Measurements from ENCODE around the gene SLC25A45. TPM values are rescaled to one million over a fixed set of nuclear protein-coding genes. Genes with fewer than 3 reads are reported as not detected.

The SLC25A45 gene
- polyA plus RNA-seq, 1 of the 3 experiments (the other 2 are of a cell fraction) = 3.6 TPM

DNA sequence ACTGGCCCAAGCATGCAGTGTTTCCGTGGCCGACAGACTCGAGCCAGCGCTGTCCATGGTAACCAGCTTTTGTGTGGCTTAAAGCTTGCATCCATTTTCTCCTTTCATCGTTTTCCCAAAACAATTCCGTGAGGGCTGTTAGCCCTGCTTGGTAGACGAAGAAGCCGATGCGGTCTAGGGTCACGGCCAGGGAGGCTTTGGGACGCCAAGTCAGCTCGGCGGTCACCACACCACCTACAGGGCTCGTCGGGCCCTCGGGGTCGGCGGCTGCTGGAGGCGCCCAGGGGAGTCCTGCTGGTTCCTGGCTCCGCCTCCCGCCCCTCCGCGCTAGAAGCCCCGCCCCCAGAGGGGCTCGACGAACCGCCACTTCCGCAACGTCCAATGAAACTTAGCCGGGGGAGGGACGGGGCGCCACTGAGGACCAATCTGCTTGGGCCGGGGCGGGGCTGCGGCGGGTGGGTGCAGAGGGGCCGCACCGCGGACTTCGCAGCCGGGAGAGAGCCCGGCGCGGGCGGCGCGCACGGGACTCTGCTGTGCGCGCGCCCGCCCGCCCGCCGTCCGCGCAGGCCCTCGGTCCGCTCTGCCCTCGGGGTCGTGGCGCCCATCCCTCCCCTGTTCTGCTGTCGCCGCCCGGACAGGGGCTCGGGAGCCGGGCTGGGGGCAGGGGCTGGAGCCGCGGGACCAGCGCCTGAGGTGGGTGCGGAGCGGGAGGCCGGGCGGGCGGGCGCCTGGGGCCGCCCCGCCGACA is 28.0 kb downstream of the SLC25A45 start, which contains the start of gene TIGD3:
Gene TIGD3, plus strand, starts transcription at position 487 of the 748 bp plus-strand sequence. CDS start 1,058 bp downstream, outside the sequence.
- ChIA-PET CTCF (interaction anchor here (0.9 to 3.8 kb wide), 3 partner anchors 12 to 80 kb away, joined by 4 to 19 read pairs (median 4); no protein-coding TSS in a partner anchor), POLR2A (interaction anchor here (0.9 to 3.2 kb wide), 5 partner anchors 21 to 151 kb away, joined by 4 to 13 read pairs (median 5); partner anchors contain the start of genes CDC42EP2, DPF2, MALAT1 and NEAT1)
- H3K27ac ChIP-seq (ENCODE audit: low read depth in 2 of 2, low read length in 1 of 2) = peak within 1 kb of the TSS; percentile 34 to 83
- H3K4me2 ChIP-seq = peak within 1 kb of the TSS; percentile 94
- H3K27me3 ChIP-seq (ENCODE audit: insufficient read depth) = no peaks in the 10 kb centered on the region
- H3K4me3 ChIP-seq (ENCODE audit: low read depth in 2 of 2, low read length in 1 of 2) = peak within 1 kb of the TSS; percentile 71 to 74
- H3K36me3 ChIP-seq (replicated peaks in 1 of 2; ENCODE audit: control insufficient read depth in 1 of 2, insufficient read depth in 2 of 2, low read length in 1 of 2) = peaks cover 10 to 32% of the 10 kb centered on the region in 2 experiments
- peaks cover 36% of the 10 kb centered on the region for H3F3A ChIP-seq (replicated peaks; ENCODE audit: insufficient read depth)
- peak; percentile 99 for DNase-seq
- peak within 1 kb of the TSS; percentile 78; the same call in 1 of the 2 replicates for H2AFZ ChIP-seq (ENCODE audit: low read depth)
- H3K9me3 ChIP-seq = no peaks in the 10 kb centered on the region
- no peaks in the 10 kb centered on the region for H3K9me2 ChIP-seq
- no peaks in the 10 kb centered on the region for H3K79me2 ChIP-seq (ENCODE audit: insufficient read depth)
- WGBS (ENCODE audit: low lambda C conversion rate) = 18% methylated on average over 10 of the region's 79 CpGs
- peak within 1 kb of the TSS; percentile 51 for H3K9ac ChIP-seq
- peaks cover 0 to 20% of the 10 kb centered on the region in 2 experiments; a peak in 1 of 4 replicates for H3K4me1 ChIP-seq (ENCODE audit: control insufficient read depth in 1 of 2, insufficient read depth in 2 of 2, low read depth in 1 of 2, low read length in 1 of 2)
- no peaks in the 10 kb centered on the region for H4K20me1 ChIP-seq (ENCODE audit: insufficient read depth)
- TF ChIP-seq GABPA (IDR thresholded peaks at IDR 0.05; ENCODE audit: low read depth) (no peak), TEAD4 (IDR thresholded peaks at IDR 0.05; ENCODE audit: borderline replicate concordance, insufficient read depth) (no peak), POLR2AphosphoS5 (IDR thresholded peaks at IDR 0.05; ENCODE audit: low read depth, low read length) (peak; percentile 15; the same call in 1 of the 2 replicates), RXRA (IDR thresholded peaks at IDR 0.05; ENCODE audit: borderline replicate concordance, low read depth) (no peak), RCOR1 (IDR thresholded peaks at IDR 0.05; ENCODE audit: low read length) (no peak), YY1 (IDR thresholded peaks at IDR 0.05; ENCODE audit: low read depth) (no peak), SMC3 (IDR thresholded peaks at IDR 0.05; ENCODE audit: low read depth, low read length) (no peak; the same call in 1 of the 2 replicates), FOSL2 (IDR thresholded peaks at IDR 0.05; ENCODE audit: borderline replicate concordance, low read depth) (no peak), NFIC (IDR thresholded peaks at IDR 0.05; ENCODE audit: borderline replicate concordance) (no peak), GATA2 (CRISPR knock-in tag; IDR thresholded peaks at IDR 0.05) (no peak), JUND (IDR thresholded peaks at IDR 0.05) (no peak), MXI1 (IDR thresholded peaks at IDR 0.05; ENCODE audit: low read depth, low read length) (peak; percentile 17; the same call in 1 of the 2 replicates), MEF2A (IDR thresholded peaks at IDR 0.05; ENCODE audit: borderline replicate concordance, low read depth) (no peak), RAD21 (IDR thresholded peaks at IDR 0.05; ENCODE audit: low read length) (no peak), CHD2 (IDR thresholded peaks at IDR 0.05; ENCODE audit: low read length, partially characterized antibody) (peak; percentile 31), RFX5 (IDR thresholded peaks at IDR 0.05; ENCODE audit: low read length) (no peak), ELF1 (IDR thresholded peaks at IDR 0.05) (no peak), EZH2phosphoT487 (IDR thresholded peaks at IDR 0.05; ENCODE audit: borderline replicate concordance, low read depth) (no peak), TAF1 (IDR thresholded peaks at IDR 0.05; ENCODE audit: borderline replicate concordance, low read depth, low read length) (0 out of 2 replicates have a peak, but pooled peaks have one; percentile 37)
- TF ChIP-seq, protein P1, sequence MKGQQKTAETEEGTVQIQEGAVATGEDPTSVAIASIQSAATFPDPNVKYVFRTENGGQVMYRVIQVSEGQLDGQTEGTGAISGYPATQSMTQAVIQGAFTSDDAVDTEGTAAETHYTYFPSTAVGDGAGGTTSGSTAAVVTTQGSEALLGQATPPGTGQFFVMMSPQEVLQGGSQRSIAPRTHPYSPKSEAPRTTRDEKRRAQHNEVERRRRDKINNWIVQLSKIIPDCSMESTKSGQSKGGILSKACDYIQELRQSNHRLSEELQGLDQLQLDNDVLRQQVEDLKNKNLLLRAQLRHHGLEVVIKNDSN (IDR thresholded peaks at IDR 0.05; ENCODE audit: borderline replicate concordance, low read depth) = no peak
- TF ChIP-seq, protein P2, sequence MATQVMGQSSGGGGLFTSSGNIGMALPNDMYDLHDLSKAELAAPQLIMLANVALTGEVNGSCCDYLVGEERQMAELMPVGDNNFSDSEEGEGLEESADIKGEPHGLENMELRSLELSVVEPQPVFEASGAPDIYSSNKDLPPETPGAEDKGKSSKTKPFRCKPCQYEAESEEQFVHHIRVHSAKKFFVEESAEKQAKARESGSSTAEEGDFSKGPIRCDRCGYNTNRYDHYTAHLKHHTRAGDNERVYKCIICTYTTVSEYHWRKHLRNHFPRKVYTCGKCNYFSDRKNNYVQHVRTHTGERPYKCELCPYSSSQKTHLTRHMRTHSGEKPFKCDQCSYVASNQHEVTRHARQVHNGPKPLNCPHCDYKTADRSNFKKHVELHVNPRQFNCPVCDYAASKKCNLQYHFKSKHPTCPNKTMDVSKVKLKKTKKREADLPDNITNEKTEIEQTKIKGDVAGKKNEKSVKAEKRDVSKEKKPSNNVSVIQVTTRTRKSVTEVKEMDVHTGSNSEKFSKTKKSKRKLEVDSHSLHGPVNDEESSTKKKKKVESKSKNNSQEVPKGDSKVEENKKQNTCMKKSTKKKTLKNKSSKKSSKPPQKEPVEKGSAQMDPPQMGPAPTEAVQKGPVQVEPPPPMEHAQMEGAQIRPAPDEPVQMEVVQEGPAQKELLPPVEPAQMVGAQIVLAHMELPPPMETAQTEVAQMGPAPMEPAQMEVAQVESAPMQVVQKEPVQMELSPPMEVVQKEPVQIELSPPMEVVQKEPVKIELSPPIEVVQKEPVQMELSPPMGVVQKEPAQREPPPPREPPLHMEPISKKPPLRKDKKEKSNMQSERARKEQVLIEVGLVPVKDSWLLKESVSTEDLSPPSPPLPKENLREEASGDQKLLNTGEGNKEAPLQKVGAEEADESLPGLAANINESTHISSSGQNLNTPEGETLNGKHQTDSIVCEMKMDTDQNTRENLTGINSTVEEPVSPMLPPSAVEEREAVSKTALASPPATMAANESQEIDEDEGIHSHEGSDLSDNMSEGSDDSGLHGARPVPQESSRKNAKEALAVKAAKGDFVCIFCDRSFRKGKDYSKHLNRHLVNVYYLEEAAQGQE (IDR thresholded peaks at IDR 0.05; ENCODE audit: low read depth, low read length) = peak; percentile 97
- TF ChIP-seq, protein P3, sequence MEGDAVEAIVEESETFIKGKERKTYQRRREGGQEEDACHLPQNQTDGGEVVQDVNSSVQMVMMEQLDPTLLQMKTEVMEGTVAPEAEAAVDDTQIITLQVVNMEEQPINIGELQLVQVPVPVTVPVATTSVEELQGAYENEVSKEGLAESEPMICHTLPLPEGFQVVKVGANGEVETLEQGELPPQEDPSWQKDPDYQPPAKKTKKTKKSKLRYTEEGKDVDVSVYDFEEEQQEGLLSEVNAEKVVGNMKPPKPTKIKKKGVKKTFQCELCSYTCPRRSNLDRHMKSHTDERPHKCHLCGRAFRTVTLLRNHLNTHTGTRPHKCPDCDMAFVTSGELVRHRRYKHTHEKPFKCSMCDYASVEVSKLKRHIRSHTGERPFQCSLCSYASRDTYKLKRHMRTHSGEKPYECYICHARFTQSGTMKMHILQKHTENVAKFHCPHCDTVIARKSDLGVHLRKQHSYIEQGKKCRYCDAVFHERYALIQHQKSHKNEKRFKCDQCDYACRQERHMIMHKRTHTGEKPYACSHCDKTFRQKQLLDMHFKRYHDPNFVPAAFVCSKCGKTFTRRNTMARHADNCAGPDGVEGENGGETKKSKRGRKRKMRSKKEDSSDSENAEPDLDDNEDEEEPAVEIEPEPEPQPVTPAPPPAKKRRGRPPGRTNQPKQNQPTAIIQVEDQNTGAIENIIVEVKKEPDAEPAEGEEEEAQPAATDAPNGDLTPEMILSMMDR (IDR thresholded peaks at IDR 0.05) = 0 out of 2 replicates have a peak, but pooled peaks have one; percentile 13
- TF ChIP-seq, protein P4, sequence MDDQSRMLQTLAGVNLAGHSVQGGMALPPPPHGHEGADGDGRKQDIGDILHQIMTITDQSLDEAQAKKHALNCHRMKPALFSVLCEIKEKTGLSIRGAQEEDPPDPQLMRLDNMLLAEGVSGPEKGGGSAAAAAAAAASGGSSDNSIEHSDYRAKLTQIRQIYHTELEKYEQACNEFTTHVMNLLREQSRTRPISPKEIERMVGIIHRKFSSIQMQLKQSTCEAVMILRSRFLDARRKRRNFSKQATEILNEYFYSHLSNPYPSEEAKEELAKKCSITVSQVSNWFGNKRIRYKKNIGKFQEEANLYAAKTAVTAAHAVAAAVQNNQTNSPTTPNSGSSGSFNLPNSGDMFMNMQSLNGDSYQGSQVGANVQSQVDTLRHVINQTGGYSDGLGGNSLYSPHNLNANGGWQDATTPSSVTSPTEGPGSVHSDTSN (IDR thresholded peaks at IDR 0.05) = no peak
- TF ChIP-seq, protein P5, sequence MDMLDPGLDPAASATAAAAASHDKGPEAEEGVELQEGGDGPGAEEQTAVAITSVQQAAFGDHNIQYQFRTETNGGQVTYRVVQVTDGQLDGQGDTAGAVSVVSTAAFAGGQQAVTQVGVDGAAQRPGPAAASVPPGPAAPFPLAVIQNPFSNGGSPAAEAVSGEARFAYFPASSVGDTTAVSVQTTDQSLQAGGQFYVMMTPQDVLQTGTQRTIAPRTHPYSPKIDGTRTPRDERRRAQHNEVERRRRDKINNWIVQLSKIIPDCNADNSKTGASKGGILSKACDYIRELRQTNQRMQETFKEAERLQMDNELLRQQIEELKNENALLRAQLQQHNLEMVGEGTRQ (IDR thresholded peaks at IDR 0.05; ENCODE audit: borderline replicate concordance, low read depth, low read length) = no peak

Measured in SK-N-SH (cell line).